Measurements from ENCODE around the gene CDK2AP2.

The CDK2AP2 gene

DNA sequence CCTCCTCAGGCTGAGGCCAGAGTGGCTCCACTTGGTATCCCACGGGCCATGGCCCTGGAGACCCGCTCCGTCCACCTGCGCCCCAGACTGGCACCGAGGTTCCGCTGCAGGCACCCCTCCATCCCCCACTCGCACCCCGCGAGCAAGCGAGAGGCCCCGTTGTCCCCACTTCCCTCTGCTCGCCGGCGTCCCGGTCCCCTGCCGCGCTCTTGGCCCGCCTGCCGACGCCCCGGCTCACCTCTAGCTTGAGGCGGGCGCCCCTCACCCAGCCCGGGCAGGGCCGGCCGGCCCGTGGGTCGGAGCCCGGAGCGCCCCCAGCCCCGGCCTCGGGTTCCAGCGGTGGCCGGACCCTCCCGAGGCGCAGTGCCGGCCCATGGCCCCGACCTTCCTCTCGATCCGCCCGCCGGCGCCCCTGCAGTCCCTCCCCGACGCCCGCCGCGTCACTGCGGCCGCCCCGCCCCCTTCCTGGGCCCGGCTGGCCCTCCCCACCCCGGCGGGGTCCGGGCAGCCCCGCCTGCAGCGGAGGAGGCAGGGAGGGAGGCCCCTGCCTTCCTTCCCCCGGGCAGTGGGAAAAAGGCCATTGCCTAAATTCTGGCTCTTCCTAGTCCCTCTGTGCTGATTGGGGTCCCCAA lies 2.9 kb downstream of the CDK2AP2 start, which contains the start of gene PITPNM1:
Gene PITPNM1, minus strand, starts transcription at position 414 of the 632 bp plus-strand sequence. CDS start 1,183 bp downstream, outside the sequence.
- ATAC-seq: peak; percentile 7
- no peak for TF ChIP-seq BACH2 (CRISPR knock-in tag; IDR thresholded peaks at IDR 0.05; ENCODE audit: borderline replicate concordance)
- TF ChIP-seq ZNF565 (CRISPR knock-in tag; conservative IDR thresholded peaks at IDR 0.05; ENCODE audit: low read depth): no peak
- TF ChIP-seq ARNTL (CRISPR knock-in tag; IDR thresholded peaks at IDR 0.05; ENCODE audit: borderline replicate concordance, low read depth): no peak
- no peak for TF ChIP-seq ZNF70 (CRISPR knock-in tag; IDR thresholded peaks at IDR 0.05)
- TF ChIP-seq GLIS3 (CRISPR knock-in tag; IDR thresholded peaks at IDR 0.05): no peak
- TF ChIP-seq, protein P1, sequence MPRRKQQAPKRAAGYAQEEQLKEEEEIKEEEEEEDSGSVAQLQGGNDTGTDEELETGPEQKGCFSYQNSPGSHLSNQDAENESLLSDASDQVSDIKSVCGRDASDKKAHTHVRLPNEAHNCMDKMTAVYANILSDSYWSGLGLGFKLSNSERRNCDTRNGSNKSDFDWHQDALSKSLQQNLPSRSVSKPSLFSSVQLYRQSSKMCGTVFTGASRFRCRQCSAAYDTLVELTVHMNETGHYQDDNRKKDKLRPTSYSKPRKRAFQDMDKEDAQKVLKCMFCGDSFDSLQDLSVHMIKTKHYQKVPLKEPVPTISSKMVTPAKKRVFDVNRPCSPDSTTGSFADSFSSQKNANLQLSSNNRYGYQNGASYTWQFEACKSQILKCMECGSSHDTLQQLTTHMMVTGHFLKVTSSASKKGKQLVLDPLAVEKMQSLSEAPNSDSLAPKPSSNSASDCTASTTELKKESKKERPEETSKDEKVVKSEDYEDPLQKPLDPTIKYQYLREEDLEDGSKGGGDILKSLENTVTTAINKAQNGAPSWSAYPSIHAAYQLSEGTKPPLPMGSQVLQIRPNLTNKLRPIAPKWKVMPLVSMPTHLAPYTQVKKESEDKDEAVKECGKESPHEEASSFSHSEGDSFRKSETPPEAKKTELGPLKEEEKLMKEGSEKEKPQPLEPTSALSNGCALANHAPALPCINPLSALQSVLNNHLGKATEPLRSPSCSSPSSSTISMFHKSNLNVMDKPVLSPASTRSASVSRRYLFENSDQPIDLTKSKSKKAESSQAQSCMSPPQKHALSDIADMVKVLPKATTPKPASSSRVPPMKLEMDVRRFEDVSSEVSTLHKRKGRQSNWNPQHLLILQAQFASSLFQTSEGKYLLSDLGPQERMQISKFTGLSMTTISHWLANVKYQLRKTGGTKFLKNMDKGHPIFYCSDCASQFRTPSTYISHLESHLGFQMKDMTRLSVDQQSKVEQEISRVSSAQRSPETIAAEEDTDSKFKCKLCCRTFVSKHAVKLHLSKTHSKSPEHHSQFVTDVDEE (CRISPR knock-in tag; IDR thresholded peaks at IDR 0.05): no peak
- no peak for TF ChIP-seq ESRRG (CRISPR knock-in tag; IDR thresholded peaks at IDR 0.05)
- TF ChIP-seq, protein P2, sequence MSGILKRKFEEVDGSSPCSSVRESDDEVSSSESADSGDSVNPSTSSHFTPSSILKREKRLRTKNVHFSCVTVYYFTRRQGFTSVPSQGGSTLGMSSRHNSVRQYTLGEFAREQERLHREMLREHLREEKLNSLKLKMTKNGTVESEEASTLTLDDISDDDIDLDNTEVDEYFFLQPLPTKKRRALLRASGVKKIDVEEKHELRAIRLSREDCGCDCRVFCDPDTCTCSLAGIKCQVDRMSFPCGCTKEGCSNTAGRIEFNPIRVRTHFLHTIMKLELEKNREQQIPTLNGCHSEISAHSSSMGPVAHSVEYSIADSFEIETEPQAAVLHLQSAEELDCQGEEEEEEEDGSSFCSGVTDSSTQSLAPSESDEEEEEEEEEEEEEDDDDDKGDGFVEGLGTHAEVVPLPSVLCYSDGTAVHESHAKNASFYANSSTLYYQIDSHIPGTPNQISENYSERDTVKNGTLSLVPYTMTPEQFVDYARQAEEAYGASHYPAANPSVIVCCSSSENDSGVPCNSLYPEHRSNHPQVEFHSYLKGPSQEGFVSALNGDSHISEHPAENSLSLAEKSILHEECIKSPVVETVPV (CRISPR knock-in tag; IDR thresholded peaks at IDR 0.05): no peak
- TF ChIP-seq, protein P3, sequence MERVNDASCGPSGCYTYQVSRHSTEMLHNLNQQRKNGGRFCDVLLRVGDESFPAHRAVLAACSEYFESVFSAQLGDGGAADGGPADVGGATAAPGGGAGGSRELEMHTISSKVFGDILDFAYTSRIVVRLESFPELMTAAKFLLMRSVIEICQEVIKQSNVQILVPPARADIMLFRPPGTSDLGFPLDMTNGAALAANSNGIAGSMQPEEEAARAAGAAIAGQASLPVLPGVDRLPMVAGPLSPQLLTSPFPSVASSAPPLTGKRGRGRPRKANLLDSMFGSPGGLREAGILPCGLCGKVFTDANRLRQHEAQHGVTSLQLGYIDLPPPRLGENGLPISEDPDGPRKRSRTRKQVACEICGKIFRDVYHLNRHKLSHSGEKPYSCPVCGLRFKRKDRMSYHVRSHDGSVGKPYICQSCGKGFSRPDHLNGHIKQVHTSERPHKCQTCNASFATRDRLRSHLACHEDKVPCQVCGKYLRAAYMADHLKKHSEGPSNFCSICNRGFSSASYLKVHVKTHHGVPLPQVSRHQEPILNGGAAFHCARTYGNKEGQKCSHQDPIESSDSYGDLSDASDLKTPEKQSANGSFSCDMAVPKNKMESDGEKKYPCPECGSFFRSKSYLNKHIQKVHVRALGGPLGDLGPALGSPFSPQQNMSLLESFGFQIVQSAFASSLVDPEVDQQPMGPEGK (CRISPR knock-in tag; IDR thresholded peaks at IDR 0.05; ENCODE audit: borderline replicate concordance): no peak
- TF ChIP-seq ZFP3 (CRISPR knock-in tag; IDR thresholded peaks at IDR 0.05): no peak
- no peak for TF ChIP-seq ZNF8 (CRISPR knock-in tag; IDR thresholded peaks at IDR 0.05)
- no peak for TF ChIP-seq CSDC2 (CRISPR knock-in tag; IDR thresholded peaks at IDR 0.05)

DNA sequence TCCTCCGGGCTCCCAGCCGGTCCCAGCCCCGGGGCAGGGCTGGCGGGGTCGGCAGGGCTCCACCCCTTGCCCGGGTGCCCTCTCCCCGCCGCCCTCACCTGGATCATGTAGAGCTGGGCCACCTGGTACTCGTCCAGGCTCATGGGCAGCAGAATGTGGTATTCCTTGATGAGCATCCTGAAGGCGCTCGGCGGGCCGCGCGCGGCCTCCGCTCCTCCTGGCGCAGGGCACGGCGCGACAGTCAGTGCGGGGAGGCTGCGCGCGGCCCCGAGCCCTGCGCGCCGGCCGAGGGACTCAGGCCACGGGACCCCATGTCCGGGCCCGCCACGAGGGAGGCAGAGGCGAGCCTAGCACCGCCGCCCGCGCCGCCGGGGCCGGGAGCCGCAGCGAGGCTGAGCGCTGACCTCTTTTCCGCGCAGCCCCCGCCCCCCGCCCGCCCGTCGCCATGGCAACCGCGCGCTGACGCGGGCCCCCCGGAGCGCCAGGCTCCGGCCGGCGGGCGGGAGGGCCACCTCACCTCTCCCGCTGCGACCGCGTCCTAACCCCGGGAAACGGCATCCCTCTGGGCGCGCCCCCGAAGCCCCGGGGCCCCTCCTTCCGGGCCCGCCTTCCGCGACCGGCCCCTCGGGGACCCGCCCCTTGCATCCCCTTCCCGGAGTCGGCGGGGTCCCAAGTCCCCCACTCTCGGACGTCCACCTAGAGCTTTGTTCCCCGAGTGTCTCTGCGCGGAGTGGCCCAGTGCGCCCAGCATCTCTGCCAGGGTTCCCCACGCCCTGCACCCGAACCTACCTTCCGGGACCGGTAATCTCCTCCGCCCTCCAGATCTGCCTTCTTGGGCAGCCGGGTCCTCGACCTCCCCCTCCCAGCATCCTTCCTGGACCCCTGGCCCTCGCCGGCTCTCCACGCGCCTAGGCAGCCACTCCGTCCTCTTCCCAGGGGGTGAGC lies 3.7 kb downstream of the CDK2AP2 start:
- no peak for TF ChIP-seq SNAI2 (CRISPR knock-in tag; IDR thresholded peaks at IDR 0.05)
- TF ChIP-seq RARB (CRISPR knock-in tag; IDR thresholded peaks at IDR 0.05): no peak
- TF ChIP-seq ESRRG (CRISPR knock-in tag; IDR thresholded peaks at IDR 0.05): no peak
- no peak for TF ChIP-seq ZC3H10 (CRISPR knock-in tag; IDR thresholded peaks at IDR 0.05)
- no peak for TF ChIP-seq CREB5 (CRISPR knock-in tag; IDR thresholded peaks at IDR 0.05; ENCODE audit: low read depth)
- no peak for TF ChIP-seq ZNF70 (CRISPR knock-in tag; IDR thresholded peaks at IDR 0.05)
- no peak for TF ChIP-seq ISL1 (CRISPR knock-in tag; IDR thresholded peaks at IDR 0.05)
- no peak for ATAC-seq

DNA sequence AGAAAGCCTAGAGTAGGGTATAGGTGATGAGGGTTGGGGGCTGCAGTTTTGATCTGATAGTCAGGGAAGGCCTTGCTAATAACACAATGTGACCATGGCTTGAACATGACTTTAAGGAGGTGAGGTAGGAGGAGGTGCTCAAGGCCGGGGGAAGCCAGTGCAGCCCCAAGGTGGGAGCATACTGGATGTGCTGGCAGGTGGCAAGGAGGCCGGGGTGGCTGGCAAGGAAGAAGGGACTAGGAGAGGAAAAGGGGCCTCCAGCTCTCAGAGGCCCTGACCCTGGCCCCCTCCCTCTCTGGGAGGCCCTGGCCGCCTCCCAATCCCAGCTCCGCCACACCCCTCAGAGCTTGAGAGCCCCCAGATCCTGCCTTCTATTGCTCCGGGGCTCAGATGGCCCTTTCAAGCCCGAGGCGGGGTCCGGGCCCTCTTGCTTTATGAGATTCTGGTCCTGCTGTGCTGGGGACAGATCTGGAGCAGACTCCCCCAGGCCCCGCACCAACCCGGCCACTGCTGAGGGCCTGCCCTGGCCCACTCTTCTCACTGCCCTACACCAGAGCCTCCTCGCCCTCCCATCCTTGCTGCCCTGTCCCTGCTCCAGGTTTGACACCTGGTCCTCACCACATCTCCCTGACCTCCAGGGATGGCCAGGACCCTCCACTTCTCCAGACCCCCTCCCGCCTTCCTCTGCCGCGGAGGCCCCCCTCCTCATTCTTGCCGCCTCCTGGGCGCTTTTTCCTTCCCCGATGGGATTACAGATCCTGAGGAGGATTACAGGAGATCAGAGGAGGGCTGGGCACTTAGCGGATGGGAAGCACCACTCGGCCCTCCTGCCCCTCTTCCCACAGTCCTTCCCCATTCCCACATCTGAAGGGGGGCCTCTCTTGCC lies 4.6 kb downstream of the CDK2AP2 start:
- no peak for ATAC-seq
- TF ChIP-seq OSR1 (CRISPR knock-in tag; IDR thresholded peaks at IDR 0.05): no peak
- TF ChIP-seq, protein P1 (CRISPR knock-in tag; IDR thresholded peaks at IDR 0.05): no peak
- no peak for TF ChIP-seq GLIS3 (CRISPR knock-in tag; IDR thresholded peaks at IDR 0.05)

Data from SK-N-SH treated with all-trans-retinoic acid at 6 μM for 48 hours (cell line).